ENCODE data around the gene RAD9A.

RAD9A gene

GRCh38 chr11:67357831-67358670 is 33.7 kb upstream of the RAD9A start:
- DNase-seq = no peak

GRCh38 chr11:67364169-67364568 is 27.6 kb upstream of the RAD9A start:
- no peak for DNase-seq

DNA sequence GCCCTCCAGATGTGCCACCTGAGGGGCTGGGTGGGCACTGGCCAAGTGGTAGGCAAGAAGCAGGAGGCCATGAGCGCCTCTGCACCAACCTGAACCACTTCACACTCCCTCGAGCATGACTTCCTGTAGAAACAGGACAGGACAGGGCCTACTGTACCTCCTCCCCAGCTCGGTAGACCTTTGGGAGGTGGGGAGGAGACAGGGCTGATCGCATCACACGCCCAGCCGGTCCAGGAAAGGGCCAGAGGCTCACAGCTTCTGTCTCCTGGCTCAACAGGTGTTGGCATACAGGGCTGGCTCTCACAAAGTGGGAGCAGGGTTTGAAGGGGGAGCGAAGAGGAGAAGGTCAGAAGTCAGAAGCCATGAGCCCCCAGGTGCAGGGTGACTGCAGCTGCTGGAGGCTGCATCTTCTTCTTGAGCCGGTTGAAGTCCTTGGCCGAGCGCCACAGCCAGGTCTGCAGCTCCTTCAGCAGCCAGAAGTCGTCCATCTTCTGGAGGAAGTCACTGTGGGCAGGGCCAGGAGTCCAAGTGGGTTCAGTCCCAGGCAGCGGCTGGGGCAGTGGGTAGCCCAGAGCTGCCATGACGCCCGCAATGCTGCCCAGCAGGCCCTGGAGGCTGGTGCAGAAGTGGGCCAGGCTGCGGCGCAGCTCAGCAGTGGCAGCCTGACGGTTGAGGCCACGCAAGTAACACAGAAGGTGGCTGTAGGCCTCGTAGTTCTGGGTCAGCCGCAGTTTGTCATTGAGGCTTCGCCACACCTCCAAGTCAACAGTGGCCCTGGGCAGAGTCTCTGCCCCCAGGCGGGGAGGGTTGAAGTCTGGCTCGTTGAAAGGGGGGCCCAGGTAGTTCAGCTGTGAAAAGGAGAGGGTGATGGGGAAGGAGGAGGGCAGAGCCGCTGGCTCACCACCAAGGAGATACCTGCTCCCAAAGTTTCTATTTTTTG is 26.7 kb upstream of the RAD9A start:
- DNase-seq = no peak

- DNase-seq = no peak
Observed at GRCh38 chr11:67365736-67366444, 25.9 kb upstream of the RAD9A start.

DNA sequence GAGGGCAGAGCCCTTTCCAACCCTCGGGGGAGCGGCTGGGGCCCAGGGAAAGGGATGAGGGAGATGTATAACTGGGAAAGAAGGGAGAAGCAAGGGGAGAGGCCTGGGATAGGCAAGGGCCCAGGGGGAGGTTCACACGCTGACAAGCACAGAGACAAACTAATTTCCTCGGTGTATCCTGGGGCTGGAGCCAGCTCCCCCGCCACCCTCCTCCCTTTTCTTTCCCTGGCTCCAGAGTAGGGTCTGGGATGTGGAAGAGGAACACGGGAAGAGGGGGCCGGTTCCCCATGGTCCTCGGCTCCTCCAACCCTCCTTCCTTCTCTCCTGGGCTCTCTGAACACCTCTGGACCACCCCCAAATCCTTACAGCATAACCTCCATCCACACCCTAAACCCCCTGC is 25.2 kb upstream of the RAD9A start:
- no peak for DNase-seq

DNA sequence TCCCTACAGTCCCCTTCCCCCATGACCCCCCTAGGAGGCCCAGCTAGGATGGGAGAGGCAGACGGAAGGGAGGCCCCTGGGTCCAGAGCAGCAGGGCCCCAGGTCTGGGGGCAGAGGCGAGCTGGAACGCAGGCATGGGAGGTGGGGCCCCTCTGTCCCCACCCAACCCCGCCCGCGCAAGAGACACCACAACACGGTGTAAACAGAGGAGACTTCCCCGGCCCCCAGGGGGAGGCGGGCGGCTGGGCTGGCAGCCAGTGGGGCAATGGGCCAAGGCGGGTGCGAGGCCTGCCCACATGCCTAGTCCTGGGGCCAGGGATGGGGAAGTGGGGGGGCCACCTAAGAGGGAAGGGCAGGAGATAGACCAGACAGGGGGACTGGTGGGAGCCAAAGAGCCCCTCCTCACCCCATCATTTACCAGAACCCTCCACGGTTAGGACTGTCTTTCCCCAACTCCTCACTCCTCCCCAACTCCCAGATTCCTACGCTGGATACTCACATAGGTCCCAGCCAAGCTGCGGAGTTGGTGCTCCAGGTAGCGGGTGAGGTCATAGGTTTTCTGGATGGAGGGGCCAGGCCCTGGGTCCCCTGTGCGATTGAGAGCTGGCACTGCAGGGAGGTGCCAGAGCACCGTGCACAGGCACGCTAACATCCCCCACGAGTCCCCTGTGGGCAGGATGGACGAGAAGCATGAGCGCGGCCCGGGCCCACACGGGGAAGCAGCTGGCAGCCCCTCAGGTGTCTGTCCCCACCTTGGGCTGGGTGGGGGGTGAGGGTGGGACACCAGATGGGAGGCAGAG is 24.6 kb upstream of the RAD9A start:
- no peak for DNase-seq

DNA sequence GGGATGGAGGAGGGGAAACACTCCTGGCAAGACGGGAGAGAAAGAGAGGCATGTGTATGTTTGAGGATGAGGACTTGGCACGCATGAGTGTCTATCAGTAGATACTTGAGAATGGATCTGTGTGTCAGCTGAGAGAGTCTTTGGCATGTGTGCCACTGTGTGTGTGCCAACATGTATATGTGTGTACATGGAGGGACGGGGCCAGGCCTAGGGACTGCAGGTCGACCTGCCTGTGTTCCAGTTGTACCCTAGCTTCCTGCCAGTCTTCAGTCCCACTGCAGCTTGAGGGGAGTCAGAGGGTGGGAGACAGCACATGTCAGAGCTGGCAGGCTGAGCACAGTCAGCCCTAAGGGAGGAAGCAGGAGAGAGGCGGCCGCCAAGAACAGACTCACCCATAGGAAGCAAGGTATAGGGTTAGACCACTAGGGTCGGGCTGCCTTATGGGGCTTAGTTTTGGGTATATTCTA is 24.0 kb upstream of the RAD9A start:
- no peak for DNase-seq

DNA sequence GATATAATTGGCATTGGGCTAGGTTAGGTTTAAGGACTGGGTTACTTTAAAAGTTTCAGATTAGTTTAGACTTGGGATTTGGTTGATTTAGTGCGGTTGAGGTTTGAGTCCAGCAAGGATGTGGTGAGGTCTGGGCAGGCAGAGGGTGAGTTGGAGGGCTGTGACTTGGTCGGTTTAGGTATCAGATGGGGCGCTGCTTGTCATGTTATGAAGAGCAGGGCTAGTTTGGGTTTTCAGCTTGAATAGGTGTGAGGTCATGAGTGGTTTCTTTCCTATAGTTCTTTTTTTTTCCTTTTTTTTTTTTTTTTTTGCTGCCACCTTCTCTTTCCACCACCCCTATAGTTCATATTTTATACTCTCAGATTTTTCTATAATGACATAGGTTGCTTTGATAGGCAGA is 23.2 kb upstream of the RAD9A start:
- no peak for DNase-seq

DNA sequence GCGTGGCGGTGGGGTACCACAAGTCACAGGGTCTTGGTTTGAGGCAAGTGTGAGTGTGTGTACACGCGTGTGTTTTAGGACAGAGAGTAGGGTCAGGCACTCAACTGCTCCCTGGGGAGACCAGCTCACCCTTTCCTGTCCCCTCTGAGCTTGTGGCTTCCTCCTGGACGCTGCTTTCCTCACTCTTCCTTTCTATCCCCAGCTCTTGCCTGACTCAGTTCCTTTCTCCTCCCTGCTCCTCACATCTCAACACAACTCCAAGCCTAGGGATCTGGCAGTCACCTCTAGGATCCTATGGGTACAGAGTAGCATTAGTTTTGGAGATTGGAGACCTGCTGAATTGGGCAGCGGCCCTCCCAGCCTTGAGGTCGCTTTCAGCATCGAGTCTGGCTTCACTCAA is 22.5 kb upstream of the RAD9A start:
- DNase-seq = no peak

DNA sequence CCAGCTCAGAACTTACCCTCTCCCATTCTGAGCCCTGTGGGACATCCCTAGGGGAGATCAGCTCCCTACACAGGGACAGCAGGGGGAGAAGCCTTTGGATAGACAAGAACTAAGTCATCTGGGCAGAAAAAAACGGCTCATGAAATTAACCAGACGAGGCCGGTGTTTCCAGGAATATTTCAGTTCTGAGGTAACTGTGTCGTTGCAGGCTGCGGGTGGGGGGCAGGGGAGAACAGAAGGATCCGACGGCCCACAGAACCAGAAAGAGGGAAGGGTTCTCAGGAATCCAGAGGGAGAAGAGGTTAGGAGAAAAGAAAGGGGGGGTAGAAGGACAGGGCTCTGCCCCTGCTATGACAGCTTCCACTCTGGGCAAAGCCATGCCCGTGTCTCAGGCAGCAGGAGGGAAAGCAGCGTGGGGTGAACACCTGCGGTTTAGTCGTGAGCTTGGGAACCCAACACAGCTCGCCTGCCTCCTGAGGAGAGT is 21.9 kb upstream of the RAD9A start:
- DNase-seq = no peak

- DNase-seq = no peak
Observed at GRCh38 chr11:67370351-67371076, 21.3 kb upstream of the RAD9A start.

GRCh38 chr11:67371189-67371910 is 20.4 kb upstream of the RAD9A start:
- peak; percentile 68 to 75 for DNase-seq

DNA sequence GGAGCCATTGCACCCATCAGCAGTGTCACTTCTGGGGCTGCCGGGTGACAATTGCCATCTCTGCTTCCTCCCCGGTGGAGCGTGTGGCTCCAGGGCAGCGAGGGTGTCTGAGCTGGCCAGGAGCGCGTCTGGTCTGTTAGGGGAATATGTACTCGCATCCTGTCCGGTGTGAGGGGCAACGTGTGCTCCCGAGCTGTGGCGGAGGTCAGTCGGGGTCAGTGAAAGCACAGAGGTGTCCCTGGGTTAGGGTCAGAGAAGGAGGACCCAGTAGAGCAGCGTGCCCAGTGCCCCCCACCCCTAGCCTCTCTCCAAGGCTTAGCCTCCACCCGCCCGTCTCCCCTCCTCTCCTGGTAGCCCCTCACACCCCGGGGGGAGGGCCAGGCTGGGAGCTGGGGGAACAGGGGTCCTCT is 19.9 kb upstream of the RAD9A start:
- DNase-seq = no peak

GRCh38 chr11:67372321-67372992 is 19.3 kb upstream of the RAD9A start:
- no peak for DNase-seq

GRCh38 chr11:67372993-67373647 is 18.7 kb upstream of the RAD9A start, which contains the start of gene CLCF1:
TSS of gene CLCF1 (minus strand) at chr11:67373598. CDS start at chr11:67373539, 59 bp downstream.
- DNase-seq = peak; percentile 24 to 31

DNA sequence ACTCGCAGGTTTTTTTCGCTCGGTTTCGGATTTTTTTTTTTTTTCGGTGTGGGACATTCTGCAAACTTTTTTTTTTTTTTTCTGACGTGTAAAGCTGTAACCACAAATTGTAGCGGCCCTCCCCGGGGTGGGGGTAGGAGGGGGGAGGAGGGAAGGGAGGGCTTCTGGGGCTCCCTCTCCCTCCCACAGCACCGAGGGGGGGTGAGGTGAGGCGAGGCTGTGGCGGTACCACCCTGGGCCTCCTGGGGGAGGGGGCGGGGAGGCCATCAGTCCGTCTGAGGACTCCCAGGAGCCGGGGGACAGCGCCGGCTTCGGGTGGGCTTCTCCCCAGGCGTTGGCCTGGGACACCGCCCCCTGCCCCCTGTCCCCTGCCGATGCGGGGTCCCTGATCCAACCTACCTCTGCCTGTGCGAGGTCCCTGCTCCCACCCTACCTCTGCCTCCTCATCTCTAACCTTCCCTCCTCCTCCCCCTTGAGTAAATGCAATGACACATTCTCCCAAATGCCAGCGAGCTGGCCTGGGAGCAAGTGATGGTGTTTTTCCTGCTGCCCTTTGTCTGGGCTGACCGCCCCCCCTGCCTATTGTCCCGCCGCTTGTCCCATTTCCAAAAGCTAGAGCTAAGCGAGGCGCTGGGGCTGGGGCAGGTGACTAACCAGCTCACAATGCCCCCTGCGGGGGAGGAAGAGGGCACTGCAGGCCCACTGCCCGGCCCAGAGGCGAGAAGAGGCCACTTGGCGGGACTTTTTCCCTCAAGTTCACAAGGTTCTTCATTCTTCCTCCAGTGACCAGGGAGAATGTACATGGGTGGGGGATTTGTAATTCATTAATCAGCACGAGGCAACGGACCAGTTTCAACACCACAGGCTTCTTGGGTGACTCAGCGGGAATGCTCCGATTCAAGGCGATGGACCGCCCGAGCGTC is 17.9 kb upstream of the RAD9A start:
- peak; percentile 68 to 72 for DNase-seq

DNA sequence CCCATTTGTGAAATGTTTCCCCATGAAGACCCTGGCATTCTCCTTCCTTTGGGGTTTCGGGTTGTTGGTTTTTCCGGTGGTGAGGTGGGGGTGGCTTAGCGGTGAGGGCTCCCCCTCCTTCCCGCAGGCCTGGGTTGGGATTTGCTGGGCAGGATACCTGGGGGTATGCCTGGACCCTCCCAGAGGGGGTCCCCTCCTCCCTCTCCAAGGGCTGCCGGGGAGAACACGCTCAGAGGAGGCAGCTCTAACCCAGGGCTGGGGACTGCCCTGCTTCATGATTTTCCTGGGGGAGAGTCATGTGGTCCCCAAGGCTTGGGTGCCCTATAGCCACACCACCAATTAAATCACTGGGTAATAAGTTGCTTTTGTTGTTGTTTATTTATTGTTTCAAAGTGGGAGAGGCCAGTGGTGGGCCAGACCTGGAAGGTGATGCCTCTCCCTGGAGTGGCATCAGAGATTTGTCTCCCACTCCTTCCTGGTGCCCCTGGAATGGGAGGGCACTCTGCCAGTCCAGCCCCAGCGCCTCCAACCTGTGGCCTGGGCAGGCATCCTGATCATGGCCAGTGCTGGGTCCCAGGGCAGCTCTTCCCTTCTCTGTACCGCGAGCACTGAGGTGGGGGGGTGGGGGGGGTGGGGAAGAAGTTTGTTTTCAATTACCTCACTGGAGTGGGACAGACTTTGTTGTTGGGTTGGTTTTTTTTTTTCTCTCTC is 17.1 kb upstream of the RAD9A start:
- DNase-seq = no peak

Data from AML-193 (cell line).